IPS-18a (cell line): Measurements from ENCODE around the gene HNRNPH3.

ENCODE experiments used
- H3K27ac ChIP-seq: one replicate; pipeline ENCODE4 v1.5.1; 2013; ENCODE audit warnings: low read length
- H3K27me3 ChIP-seq: one replicate; pipeline ENCODE4 v1.6.1; 2013; ENCODE audit warnings: mild to moderate bottlenecking, low read length; ENCODE audit not compliant: control insufficient read depth, insufficient read depth
- H3K36me3 ChIP-seq: one replicate; pipeline ENCODE4 v1.6.1; 2013; ENCODE audit warnings: low read depth, low read length; ENCODE audit not compliant: control insufficient read depth
- H3K4me1 ChIP-seq: one replicate; pipeline ENCODE4 v1.6.1; 2013; ENCODE audit warnings: low read depth, low read length; ENCODE audit not compliant: control insufficient read depth
- H3K4me3 ChIP-seq: one replicate; pipeline ENCODE4 v1.5.1; 2013; ENCODE audit warnings: low read length
- H3K9ac ChIP-seq: one replicate; pipeline ENCODE4 v1.6.1; 2013; ENCODE audit warnings: mild to moderate bottlenecking, low read length, moderate library complexity
- H3K9me3 ChIP-seq: one replicate; pipeline ENCODE4 v1.6.1; 2013; ENCODE audit warnings: low read depth, low read length; ENCODE audit not compliant: control insufficient read depth

Gene HNRNPH3, protein sequence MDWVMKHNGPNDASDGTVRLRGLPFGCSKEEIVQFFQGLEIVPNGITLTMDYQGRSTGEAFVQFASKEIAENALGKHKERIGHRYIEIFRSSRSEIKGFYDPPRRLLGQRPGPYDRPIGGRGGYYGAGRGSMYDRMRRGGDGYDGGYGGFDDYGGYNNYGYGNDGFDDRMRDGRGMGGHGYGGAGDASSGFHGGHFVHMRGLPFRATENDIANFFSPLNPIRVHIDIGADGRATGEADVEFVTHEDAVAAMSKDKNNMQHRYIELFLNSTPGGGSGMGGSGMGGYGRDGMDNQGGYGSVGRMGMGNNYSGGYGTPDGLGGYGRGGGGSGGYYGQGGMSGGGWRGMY

DNA sequence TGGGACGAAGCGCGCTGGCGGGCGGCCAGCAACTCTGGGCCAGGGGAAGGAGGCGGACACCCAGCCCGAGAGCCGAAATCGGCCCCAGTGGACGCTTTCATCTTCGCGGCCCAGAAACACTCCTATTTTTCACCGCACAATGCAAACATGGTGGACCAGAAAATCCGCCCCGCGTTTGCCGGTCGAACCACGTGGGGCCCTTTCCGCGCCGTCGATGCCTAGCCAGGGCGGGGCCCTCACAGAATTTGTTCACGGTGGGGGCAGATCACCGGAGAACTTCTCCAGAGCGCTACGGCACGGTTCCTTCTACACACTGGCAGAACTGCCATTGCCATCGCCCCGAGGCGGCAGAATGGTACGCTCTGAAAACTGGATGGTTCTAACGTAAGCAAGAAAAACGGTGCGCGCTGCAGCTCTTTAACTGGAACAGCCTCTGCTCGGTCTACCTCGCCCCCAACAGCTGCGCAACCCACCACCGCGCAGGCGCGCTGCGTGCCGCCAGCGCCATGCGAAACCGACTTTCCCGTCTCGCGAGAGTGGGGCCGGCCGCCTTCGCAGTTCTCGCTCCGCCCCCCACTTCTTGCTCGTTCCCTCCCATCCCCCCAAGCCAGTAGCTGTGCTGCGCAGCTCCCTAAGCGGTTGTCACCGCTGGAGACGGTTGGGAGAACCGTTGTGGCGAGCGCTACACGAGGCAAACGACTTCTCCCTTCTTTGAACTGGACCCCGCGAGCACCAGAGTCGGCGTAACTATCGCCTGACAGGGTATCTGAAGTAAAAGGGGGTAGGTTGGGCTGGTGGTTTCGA lies at the start of gene HNRNPH3:
TSS of gene HNRNPH3 (plus strand) at position 610 of the 804 bp plus-strand sequence. CDS start 5,158 bp downstream, outside the sequence.
- no peaks in the 10 kb centered on the region for H3K27me3 ChIP-seq
- no peaks in the 10 kb centered on the region for H3K9me3 ChIP-seq
- H3K4me3 ChIP-seq: peak within 1 kb of the TSS; percentile 98
- H3K27ac ChIP-seq: peak within 1 kb of the TSS; percentile 96
- H3K9ac ChIP-seq: peak within 1 kb of the TSS; percentile 99
- H3K36me3 ChIP-seq: peaks cover 8% of the 10 kb centered on the region
- peaks cover 30% of the 10 kb centered on the region for H3K4me1 ChIP-seq

DNA sequence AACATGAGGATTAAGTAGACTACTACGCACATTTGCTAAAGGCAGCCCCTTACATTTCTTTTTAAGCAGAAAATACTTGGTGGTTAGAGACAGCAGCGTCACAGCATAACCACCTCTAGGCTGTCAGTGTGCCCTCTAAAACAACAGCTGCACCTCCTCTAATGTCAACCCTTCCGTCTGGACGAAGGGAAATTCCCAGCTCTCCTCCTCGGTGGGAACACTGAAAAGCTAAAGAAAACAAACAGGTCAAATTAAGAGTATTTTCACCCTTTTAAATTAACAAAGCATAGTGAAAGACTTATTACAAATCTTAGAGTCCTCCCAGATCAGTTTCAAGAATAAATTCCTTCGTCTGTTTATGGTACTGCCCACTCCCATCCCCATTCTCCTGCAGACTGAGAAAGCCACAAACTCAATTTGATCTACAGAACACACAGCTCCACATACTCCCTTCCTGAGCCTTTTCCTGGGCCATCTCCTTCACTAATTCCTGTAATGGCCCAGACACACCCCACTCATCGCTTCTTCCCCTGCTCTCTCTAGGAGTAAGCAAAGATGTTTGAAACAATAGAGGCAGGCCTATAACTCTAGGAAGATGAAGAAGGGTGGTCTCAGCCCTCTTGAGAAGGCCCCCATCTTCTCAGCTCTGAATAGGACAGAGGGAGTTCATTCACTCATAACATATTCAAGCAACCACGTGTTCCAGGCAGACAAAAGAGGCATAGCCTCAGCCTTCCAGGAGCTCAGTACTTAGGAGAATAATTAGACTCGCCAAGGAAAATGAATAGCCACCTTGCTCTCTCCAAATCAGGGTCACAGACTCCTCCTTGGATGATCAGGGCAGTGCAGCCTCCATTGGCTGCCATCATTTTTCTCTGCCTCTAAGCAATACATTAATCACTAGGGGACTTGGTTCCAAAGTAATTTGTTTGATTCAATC lies 47.5 kb upstream of the HNRNPH3 start:
- no peak overlapping the region for H3K9ac ChIP-seq
- no peaks in the 10 kb centered on the region for H3K36me3 ChIP-seq
- H3K4me3 ChIP-seq: no peak overlapping the region
- H3K9me3 ChIP-seq: no peaks in the 10 kb centered on the region
- H3K27ac ChIP-seq: no peak overlapping the region
- H3K4me1 ChIP-seq: no peaks in the 10 kb centered on the region
- no peaks in the 10 kb centered on the region for H3K27me3 ChIP-seq

DNA sequence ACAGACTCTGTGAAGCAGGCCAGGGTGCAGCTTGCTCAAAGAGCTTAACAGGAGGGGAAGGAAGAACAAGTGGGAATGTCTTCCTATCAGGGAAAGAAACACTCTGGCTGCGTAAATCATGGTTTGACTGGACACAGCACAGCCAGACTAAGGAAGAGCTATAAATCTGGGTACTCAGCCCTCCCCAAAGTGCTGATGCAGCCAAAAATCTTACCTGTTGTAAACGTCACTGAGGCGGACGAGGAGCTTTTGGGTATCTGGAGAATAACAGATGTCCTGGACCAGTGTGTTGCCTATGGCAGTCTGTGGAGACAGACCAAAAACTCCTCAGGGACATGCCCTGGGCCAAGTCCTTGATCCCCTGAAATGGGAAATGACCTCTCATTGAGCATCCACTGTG lies 43.1 kb upstream of the HNRNPH3 start:
- Histone ChIP-seq H3K9me3 (no peaks in the 10 kb centered on the region), H3K27ac (no peak overlapping the region), H3K27me3 (no peaks in the 10 kb centered on the region), H3K9ac (no peak overlapping the region), H3K4me1 (no peaks in the 10 kb centered on the region), H3K4me3 (no peak overlapping the region), H3K36me3 (no peaks in the 10 kb centered on the region)

DNA sequence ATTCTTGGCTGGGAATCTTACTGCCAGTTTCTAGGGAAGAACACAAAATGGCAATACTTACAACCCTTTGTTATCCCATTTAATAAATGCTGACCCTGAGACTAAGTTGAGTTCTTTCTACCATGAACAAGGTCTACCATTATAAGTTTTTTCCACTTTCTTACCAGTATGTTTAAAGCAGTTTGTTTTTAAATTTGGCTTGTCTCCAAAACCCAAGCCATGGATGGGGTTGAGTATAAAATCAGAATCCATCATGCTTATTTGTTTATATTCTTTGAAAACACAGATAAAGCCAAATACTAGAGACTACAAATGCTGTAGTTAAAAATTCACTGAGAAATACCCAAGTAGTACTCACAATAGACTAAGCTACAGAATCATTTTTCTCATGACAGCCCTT lies 41.1 kb upstream of the HNRNPH3 start:
- H3K36me3 ChIP-seq: no peaks in the 10 kb centered on the region
- H3K4me1 ChIP-seq: no peaks in the 10 kb centered on the region
- no peaks in the 10 kb centered on the region for H3K9me3 ChIP-seq
- H3K27me3 ChIP-seq: no peaks in the 10 kb centered on the region
- no peak overlapping the region for H3K27ac ChIP-seq
- H3K4me3 ChIP-seq: no peak overlapping the region
- H3K9ac ChIP-seq: no peak overlapping the region

DNA sequence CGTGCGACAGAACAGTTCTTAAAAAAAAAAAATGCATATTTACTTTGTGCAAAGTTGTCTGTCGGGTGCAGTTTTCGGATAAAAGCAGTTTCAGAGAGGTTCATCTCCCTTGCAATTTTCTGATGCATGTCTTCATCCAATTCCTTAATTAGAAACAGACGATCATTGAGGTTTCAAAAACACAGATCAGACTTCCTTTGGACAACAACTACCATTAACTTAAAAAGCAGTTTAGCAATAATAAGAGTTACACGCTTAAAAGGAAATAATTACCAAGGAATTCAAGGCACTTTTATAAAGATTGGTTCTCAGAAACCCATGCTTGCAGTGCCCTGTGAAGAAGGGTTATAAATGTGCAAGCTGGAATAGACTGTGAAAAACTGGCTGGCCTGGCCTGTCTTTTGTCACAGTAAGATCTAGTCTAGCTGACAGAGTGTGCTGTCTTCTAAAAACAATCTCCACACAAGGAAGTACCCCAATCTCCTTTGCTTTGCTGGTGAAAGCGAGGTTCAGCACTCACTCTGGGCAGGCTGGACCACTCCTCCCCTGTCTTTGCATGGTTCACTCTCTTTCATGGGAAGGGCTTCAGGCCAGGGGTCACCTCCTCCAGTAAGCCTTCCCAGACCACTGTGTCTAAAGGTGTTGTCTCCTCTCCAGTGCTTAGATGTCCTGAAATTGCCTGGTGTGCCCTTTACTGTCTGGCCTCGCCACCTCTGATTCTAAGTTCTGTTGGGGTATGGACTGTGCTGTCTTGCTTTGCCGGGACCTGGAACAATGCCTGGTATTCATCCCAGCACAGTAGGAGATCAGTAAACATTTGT lies 34.8 kb upstream of the HNRNPH3 start:
- Histone ChIP-seq H3K27me3 (no peaks in the 10 kb centered on the region), H3K27ac (no peak overlapping the region), H3K4me1 (no peaks in the 10 kb centered on the region), H3K9me3 (no peaks in the 10 kb centered on the region), H3K36me3 (no peaks in the 10 kb centered on the region), H3K4me3 (no peak overlapping the region), H3K9ac (no peak overlapping the region)

DNA sequence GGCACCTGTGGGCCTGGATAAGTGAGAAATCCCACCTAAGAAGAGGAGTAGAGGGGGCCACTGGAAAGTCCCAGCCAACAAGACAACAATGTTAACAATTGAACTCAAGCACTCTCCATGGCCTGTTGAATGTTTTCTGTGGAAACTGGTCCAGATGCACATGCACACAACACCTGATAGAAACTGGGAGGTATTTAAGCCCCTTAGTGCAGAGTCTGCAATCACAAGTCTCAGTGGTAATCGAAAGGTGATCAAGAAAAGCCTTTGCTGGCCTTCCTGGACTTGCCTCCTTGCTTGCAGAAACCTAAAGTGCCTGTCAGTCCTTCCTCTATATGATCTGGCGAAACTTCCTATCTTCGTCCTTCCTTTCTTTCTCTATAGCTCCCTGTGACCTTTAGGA lies 30.6 kb upstream of the HNRNPH3 start:
- H3K4me3 ChIP-seq: no peak overlapping the region

DNA sequence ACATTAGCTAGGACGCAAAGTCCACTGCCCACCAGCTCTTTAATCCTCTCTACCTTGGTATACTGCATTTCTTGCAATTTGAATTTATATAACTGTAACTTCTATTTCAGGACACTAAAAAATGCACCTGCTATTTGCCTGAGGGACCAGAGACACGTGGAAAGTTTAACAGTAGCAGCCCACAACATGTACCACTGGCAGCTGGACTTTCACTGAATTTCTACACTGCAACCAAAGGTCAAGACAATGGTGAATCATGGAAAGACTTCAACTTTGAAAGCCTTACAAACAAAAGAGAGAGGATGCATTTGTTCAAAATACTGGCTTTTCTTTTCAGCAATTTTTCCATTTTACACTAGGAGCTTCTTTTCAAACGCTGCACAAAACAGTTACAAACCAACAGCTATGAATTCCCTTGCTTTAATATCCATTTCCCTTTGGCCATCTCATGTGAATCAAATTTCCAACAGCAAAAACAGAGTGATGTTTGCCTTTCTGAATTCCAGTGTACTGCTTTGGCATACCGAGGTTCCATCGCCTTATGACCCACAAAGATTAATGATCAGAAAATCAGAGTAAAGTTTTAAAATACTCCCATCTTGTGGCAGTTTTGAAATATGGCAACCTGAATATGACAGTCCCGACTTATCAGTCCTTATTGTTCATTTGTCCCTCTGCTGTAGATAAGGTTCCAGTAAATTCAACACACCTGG lies 29.9 kb upstream of the HNRNPH3 start:
- Histone ChIP-seq H3K4me3 (no peak overlapping the region), H3K9ac (no peak overlapping the region), H3K36me3 (no peaks in the 10 kb centered on the region), H3K27me3 (no peaks in the 10 kb centered on the region), H3K9me3 (no peaks in the 10 kb centered on the region), H3K27ac (no peak overlapping the region), H3K4me1 (peaks cover 5% of the 10 kb centered on the region)

More for the DNA sequence above, 30.6 kb upstream of the HNRNPH3 start:
- H3K27me3 ChIP-seq: no peaks in the 10 kb centered on the region
- no peaks in the 10 kb centered on the region for H3K36me3 ChIP-seq
- no peak overlapping the region for H3K9ac ChIP-seq
- H3K4me1 ChIP-seq: no peaks in the 10 kb centered on the region
- H3K9me3 ChIP-seq: no peaks in the 10 kb centered on the region
- H3K27ac ChIP-seq: no peak overlapping the region

DNA sequence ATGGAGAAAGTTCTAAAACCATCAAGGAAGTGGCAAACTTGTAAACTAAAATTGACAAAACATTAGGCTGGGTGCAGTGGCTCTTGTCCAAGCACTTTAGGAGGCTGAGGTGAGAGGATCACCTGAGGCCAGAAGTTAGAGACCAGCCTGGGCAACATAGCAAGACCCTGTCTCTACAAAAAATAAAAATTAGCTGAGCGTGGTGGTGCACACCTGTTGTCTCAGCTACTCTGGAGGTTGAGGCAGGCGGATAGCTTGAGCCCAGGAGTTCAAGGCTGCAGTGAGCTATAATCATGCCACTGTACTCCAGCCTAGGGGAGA lies 29.4 kb upstream of the HNRNPH3 start:
- H3K4me1 ChIP-seq: peaks cover 5% of the 10 kb centered on the region
- no peaks in the 10 kb centered on the region for H3K27me3 ChIP-seq
- no peaks in the 10 kb centered on the region for H3K9me3 ChIP-seq
- no peak overlapping the region for H3K4me3 ChIP-seq
- no peak overlapping the region for H3K27ac ChIP-seq
- no peaks in the 10 kb centered on the region for H3K36me3 ChIP-seq
- no peak overlapping the region for H3K9ac ChIP-seq

DNA sequence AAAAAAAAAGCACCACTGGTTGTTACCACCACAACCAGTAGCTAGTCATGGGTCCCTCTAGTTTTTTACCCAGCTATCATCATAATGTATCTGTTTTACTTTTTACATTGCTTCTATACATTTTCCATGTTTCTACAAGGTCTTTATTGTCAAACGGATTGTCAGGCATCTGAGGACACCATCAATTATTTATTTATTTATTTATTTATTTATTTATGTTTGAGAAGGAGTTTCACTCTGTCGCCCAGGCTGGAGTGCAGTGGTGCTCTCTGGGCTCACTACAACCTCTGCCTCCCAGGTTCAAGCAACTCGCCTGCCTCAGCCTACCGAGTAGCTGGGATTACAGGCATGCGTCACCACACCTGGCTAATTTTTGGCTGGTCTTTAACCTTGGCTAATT lies 29.0 kb upstream of the HNRNPH3 start:
- Histone ChIP-seq H3K27ac (no peak overlapping the region), H3K36me3 (no peaks in the 10 kb centered on the region), H3K9ac (no peak overlapping the region), H3K27me3 (no peaks in the 10 kb centered on the region), H3K9me3 (no peaks in the 10 kb centered on the region), H3K4me1 (peaks cover 5% of the 10 kb centered on the region), H3K4me3 (no peak overlapping the region)

DNA sequence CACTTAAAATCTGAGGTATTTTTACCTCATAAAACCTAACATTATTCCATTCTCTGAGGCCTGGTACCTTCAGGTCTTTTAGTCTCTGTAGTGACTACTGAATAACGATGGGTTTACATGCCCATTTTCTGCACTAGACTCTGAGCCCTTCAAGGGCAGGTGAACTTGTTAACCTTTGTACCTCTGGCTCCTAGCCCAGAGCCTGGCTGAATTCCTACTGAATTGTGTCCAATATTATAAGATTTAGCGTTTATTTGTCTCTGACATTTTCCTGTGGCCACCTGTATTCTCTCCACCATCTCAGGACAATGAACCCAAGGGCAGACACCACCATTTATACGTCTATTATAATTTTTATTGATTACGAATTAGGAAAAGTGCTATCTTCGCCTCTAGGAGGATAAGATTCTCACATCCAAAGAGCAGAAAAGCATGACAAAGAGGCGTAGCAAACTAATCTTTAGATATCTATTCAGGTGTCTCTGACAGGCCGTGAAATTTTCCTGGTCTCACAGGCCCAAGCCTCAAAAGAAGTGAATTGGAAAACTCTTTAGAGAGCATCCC lies 27.9 kb upstream of the HNRNPH3 start:
- H3K27ac ChIP-seq: no peak overlapping the region
- H3K4me1 ChIP-seq: peaks cover 5% of the 10 kb centered on the region
- H3K9me3 ChIP-seq: no peaks in the 10 kb centered on the region
- H3K27me3 ChIP-seq: no peaks in the 10 kb centered on the region
- no peaks in the 10 kb centered on the region for H3K36me3 ChIP-seq
- no peak overlapping the region for H3K4me3 ChIP-seq
- H3K9ac ChIP-seq: no peak overlapping the region
